ENCODE measurements around the gene RBMY1F. TPM values are rescaled to one million over a fixed set of nuclear protein-coding genes. Genes with fewer than 3 reads are reported as not detected.

Gene RBMY1F
- not detected in 2 replicates for total RNA-seq

GRCh38 chrY:22182823-22183222 is at the start of gene RBMY1F:
RBMY1F (minus strand) TSS chrY:22182923; CDS start chrY:22180969, 1,954 bp downstream.

Other genes with a start within 250 kb of the RBMY1F start
- gene RBMY1J, start 220.5 kb upstream of the RBMY1F start, total RNA-seq = not detected in 2 replicates

Measured in tracheal epithelial cell (primary cell).